GM19240 (cell line): Measurements from ENCODE around the gene POLR2A.
"Not testable (repeated sequence)": the region's sequence is repeated elsewhere in the genome, so short reads cannot be mapped to it uniquely, and the experiment has no call there.

Experiments
- DNase-seq: peaks from one replicate; pipeline ENCODE4 v3.0.0; 2011; ENCODE audit warnings: low spot score; ENCODE audit not compliant: insufficient read length

The POLR2A gene

DNA sequence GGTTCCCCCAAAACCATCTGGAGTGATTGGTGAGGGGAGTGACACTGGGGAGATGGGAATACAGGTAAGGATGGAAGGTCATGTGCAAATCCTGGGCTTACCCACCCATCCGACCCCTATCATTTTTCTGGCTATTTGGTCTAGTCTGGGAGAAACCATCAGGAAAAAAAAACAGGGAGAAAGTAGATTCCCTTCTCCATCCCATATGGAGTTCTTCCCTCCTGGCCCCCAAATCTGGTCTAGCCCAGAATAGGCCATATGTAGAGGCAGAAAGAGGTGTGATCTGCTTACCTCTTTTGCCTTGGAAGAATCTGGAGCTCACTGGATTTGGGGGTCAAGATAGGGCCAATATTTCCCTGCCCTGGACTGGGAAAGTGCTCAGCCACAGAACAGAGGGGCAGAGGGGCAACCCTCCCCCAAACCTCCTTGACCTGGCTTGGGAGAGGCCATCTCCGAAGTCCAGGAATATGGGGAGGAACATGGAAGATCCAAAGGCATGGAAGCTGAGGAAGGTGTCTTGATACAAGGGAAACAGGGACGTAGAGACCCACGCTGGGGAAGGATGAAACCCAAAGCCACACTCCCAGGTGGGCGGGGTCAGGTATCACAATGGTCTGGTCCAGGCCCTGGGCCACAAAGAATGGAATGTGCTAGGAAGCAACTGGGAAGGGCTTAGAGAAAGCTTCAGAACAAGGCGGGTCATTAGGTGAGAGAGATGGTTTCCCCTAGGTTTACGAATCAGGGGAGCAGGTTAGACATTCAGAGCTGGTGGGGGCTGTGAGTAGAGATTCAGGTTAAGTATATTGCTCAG, 23.1 kb upstream of the POLR2A start:
- no peak for DNase-seq

DNA sequence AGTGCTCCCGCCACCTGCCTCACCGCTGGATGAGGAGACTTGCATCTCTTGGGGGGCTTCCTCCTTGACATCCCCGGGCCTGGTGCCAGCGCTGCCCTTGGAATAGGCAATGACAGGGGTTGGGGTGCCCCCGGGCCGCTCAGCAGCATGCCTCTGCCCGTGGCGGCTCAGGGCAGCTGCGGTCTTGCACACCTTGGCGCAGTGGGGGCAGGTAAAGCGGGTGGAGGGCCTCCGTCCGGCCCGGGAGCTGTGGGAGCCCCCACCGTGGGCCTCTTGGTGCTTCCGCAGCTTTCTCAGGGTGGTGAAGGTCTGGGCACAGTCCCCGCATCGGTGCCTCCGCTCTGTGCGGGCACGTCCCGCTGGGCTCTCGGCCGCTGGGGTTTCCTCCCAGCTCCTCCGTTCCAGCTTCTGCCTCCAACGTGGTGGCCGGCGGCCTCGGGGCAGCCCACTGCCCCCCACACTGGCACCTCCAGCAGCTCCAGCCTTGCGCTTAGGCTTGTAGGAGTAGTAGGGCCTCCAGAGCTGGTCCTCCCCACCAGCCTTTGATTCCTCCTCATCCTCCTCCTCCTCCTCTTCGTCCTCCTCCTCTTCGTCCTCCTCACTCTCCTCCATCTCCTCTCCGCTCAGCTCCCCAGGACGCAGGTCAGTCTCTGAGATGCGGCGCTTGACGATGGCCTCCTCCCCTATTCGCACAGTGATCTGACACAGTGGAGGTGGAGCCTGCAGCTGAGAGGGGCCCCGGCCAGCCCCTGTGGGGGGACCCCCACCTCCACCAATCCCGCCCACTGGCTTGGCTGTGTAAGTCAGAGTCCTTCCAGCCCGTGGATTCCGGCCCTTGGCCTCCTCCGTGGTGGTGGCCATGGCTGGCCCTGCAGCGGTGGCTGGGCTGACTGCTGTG, 21.4 kb upstream of the POLR2A start:
- no peak for DNase-seq

DNA sequence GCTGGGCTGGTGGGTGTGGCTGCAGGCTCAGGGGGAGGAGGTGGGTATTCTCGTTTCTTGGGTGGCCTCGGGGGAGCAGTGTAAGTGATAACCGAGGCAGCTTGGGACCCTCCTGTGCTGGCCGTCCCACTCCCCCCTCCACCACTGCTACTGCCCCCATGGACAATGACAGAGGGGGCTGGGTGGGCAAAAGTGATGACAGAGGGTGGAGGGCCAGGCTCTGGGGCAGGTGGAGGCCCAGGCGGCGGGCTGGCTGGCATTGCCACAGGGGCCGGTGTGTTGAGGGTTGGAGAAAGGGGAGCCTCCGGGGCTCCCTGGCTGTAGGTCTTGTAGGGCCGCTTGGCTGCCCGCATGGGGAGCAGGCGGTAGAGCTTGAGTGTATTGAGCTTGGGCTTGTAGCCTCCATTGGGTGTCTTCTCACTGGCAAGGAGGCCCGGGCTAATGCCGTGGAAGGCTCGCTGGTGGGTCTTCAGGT, 20.8 kb upstream of the POLR2A start:
- DNase-seq: no peak

DNA sequence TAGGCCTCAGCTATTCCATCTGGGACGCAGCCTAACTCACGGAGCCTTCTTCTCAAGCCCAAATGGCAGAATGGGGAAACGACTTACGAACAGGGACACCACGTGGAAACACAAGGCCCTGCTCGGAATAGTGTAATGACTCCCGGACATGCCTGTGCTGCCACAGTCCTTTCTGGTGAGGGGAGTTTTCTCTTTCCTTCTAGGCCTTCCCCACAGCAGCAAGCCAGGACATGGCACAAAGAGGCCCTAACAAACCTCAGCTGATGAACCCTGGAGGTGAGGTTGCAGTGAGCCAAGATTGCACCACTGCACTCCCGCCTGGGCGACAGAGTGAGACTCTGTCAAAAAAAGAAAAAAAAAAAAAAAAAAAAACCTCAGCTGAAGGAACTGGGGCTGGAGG, 20.1 kb upstream of the POLR2A start:
- no peak for DNase-seq

DNA sequence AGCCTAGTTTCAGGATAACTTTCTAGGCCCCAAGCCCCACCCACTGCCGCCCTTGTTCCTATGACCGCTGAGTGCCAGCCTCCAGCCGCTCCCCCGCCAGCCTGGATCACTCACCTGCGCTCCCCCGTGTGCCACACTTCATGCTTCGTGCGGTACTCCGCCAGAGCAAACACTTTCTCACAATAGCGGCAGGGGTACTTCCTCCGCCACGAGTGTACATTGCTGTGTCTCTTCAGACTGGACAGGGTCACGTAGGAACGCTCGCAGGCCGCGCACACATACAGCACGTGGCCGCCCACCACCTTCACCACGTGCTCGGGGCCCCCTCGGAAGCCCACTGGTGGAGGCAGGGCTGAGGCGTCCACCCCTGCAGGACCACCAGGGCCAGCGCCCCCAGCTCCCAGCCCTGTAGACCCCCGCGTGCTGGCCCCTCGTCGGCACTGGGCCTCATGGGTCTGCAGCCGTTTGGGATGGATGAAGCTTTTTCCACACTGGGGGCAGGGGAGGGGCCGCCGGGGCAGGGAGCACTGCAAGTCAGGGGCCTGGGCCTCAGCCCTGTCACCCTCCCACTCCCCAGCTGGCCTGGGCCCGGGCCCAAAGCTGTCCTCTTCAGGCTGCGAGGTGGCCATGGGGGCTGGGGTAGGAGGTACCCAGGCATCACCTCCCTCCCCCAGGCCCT, 18.4 kb upstream of the POLR2A start:
- DNase-seq: no peak

DNA sequence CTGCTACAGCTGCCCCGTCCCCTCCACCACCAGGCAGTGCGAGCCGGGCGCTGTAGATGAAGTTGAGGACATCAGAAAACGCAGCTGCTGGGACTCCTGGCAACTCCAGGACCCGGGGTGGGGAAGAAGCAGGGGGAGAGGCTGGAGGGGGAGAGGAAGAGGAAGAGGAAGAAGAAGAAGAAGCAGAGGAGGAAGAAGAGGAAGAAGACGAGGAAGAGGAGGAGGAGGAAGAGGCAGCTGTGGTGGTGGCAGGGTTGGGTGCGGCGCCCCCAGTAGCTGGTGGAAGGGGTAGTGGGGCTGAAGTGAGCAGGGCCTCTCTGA, 17.9 kb upstream of the POLR2A start:
- no peak for DNase-seq

DNA sequence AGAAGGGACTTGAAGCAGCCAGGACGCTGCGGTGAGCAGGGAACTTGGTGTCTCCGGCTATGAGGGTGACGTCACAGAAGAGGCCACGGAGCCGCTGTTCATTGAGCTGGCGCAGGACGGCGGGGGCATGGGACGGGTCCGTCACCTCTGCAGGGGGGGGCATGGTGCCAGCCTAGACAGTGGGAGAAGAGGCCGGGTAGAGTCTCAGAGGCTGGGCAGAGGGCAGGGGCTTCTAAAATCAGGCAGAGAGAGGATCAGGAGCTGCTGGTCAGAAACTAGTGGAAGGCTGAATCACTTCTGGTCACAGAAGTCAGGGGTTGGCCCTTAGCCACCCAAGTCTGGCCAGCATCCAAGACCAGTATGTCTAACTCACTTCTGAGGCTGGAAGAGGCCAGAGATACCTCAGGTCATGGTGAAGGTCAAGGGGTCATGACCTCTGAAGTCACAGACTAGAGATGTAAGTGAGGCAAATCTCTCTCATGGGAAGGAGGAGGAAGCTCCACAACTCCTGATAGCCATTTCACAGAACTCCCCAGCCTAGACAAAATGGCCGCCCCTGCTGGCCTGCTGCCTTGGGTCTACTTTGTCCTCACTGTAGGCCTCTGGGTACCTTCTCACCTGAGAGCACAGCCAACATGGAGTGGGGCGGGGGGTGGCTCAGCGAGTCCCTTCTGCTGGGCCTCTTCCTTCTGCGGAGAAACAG, 17.4 kb upstream of the POLR2A start:
- no peak for DNase-seq

DNA sequence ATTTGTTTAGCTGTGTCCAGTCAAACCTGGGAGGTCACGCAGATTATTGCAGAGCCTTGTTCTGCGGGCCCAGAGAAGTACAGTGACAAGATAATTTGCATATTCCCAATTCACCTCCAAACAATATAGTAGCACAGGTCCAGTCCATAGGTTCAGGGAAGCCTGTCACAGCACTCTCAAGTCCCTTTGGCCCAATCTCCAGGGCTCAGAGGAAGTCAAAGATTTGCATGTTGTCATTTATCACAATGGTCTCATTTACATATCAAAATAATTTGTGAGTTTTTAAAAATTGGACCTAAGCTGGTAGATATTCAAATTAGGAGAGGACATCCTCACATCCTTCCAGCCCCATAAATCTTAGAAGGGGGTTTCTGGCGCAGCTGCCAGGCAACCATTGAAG, 16.7 kb upstream of the POLR2A start:
- no peak for DNase-seq

DNA sequence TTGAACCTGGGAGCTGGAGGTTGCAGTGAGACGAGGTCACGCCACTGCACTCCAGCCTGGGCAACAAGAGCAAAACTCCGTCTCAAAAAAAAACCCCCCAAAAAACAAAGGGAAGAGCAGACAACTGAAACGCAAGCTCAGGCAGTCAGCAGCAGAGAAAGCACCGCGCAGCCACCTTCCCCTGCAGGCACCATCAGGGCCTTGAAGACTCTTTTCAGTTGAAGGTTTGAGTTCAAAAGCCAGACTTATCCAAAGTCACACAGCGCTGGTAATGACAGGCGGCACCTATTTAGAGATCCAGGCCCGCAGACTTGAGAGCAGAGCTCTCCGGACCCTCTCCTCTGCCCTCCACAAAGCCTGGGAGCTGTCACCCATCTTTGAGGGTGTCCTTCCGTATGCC, 15.9 kb upstream of the POLR2A start:
- no peak for DNase-seq

DNA sequence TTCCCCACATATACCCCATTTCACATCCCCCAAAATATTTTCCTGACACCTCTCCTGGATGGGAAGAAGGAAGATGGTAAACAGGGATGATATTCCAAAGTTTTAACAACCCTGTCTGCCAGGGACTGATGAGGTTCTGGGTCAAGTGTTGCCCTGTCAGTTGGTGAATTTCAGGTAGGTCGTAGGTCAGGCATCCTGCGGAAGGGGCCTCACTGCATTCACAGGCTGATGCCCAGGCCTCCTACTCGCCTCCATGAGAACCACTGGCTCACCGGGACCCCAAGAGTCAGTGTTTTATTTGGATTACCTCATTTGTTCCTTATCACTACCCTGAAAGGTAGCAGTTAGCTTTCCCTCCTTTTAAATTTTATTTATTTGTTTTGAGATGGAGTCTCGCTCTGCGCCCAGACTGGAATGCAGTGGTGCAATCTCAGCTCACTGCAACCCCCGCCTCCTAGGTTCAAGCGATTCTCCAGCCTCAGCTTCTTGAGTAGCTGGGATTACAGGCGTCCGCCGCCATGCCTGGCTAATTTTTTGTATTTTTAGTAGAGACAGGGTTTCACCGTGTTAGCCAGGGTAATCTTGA, 15.3 kb upstream of the POLR2A start:
- DNase-seq: no peak

DNA sequence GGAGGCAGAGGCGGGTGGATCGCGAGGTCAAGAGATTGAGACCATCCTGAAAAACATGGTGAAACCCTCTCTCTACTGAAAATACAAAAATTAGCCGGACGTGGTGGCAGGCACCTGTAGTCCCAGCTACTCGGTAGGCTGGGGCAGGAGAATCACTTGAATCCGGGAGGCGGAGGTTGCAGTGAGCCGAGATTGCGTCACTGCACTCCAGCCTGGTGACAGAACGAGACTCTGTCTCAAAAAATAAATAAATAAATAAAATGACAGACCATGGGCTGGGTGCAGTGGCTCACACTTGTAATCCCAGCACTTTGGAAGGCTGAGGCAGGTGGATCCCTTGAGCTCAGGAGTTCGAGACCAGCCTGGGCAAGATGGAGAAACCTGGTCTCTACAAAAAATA, 14.3 kb upstream of the POLR2A start:
- not testable (repeated sequence) for DNase-seq

DNA sequence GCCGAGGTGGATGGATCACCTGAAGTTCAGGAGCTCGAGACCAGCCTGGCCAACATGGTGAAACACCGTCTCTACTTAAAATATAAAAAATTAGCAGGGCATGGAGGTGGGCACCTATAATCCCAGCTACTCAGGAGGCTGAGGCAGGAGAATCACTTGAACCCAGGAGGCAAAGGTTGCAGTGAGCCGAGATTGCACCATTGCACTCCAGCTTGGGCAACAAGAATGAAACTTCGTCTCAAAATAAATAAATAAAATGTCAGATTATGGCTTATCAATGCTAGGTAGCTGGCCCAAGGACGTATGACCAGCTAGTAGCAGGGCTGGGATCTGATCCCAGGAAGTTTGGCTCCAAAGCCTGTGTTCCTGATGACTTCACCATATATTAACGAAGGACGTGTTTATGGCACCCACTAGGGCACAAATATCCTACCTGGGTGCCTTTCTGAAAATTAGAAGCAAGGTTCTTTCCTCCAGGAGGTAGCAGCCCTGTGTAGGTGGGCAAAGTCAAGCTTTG, 13.7 kb upstream of the POLR2A start:
- not testable (repeated sequence) for DNase-seq

DNA sequence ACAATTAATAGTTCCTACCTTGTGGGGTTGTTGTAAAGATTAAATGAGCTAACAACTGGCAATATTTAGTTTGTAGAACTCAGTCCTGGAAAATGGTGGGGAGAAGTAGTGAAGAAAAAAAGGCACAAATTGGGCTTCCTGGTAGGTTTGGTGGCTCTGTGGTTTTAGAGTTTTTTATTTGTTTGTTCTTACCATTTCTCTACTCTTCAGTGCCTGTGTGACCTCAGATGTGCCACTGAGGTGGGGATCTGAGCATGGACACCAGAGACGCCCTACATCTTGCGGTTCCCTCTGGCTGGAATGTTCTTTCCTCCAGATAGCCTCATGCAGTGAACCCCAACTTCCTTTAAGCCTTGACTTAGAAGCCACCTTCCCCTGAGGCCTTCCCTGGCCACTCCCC, 12.4 kb upstream of the POLR2A start:
- DNase-seq: no peak

DNA sequence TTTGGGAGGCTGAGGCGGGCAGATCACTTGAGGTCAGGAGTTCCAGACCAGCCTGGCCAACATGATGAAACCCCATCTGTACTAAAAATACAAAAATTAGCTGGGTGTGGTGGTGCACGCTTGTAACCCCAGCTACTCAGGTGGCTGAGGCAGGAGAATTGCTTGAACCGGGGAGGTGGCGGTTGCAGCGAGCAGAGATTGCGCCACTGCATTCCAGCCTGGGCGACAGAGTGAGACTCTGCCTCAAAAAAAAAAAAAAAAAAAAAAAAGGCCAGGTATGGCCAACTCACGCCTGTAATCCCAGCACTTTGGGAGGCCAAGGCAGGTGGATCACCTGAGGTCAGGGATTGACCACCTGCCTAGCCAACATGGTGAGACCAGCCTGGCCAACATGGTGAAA, 9.4 kb upstream of the POLR2A start:
- DNase-seq: not testable (repeated sequence)

DNA sequence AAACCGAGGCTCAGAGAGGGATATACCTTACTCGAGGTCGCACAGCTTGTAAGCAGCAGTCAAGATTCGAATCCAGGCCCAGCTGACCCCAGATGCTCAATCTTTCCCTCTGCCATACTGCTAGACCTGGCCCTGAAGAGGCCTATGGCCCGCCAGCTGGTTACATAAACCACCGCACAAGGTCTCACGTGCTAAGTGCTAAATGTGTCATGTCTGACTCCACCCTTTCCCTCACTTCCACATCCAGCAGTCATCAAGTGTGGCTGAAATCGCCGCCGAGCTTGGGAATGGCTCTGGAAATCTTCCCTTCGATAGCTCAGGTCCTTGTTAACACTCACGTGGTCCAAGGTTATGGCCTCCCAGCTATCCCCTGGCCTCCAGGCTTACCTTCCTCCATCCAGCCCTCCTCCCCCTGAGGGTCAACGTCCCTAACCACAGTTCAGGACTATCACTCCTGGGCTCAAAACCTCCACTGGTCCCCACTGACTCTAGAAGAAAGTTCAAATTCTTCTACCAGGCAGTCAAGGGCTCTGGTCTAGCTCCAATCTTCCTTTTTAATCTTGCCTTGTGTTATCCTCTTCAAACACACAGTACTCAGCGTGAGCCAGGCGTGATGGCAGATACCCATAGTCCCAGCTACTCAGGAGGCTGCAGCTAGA, 8.3 kb upstream of the POLR2A start:
- no peak for DNase-seq

DNA sequence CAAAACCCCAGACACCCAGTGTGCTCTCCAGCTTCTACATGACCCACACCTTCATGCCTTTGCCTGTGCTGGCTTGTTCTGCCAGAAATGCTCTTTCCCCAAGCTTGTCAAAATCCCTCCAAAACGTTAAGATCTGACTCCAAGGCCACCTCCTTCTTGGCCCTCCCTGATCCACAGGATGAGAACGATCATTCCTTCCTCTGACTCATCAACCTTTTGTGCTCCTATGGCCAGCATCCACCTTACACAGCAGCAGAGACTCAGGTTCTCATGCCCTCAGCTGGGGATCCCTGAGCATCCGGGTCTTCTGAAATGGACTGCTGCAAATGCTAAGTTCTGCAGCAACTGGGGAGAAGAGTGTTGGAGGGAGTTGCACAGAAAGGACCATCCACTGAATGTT, 7.7 kb upstream of the POLR2A start:
- DNase-seq: no peak

DNA sequence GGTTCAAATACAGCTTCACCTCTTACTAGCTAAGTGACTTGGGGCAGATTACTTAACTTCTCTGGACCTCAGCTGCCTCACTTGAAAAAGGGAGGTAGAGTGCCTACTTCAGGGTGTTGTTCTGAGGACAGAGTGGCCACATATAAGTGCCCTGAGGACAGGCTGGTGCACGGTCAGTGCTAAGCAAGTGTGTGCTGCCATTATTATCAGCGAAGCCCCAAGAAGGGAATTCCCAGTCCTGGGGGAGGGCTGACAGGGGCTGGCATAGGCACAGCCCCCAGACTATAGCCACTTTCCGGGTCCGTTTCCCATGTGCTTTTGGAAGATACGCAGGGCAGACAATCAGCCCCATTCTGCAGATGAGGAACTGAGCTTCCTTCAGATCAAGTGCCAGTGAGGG, 7.2 kb upstream of the POLR2A start:
- no peak for DNase-seq

DNA sequence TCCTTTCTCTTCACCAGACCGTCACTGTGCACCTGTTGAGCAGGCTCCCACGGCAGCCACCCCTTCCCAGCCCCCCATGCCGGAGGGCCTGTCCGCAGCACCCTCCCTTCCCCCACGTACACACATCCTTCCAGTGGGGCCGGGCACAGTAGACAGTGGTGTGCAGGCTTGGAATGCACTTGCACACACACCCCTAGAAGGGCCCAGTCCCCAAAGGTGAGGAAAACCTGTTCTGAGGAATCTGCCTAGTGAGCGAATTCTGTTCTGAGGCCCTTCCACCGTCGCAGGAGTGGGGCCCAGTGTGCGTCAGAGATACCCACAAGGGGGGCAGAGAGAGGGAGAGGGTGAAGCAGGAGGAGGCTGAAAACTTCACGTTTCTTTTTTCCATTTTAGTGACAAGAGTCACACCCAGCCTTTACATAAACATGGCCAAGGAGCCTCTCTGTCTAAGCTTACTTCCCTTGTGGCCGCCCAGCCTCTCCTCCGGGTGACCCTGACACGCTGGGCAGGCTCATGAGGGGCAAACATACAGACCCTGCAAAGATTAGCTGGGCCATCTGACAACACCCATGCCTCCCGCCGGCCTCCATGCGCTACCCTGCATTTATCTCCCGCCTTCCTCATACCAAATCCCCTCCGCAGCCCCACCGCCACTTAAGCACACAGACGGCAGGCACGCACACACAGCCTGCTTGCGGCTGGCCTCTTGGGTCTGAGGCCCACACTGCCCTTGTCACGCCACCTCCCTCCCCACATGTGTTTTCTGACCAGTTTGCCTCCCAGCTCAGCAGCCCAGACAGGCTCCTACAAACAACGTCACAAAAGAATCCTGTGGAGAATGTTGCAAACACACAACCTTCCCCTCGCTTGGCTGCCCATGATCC, 6.5 kb upstream of the POLR2A start:
- DNase-seq: no peak
